Ishikawa (cell line): ENCODE data around the gene KIF19.

Source experiments
- CEBPB ChIP-seq: IDR thresholded peaks from 2 replicates; pipeline ENCODE4 v1.6.1; 2012
- CREB1 ChIP-seq: IDR thresholded peaks from 2 replicates; pipeline ENCODE4 v1.6.1; 2012; ENCODE audit warnings: low read depth
- EGR1 ChIP-seq: IDR thresholded peaks from 2 replicates; pipeline ENCODE4 v1.6.1; 2012
- EP300 ChIP-seq: IDR thresholded peaks from 2 replicates; pipeline ENCODE4 v1.6.1; 2012; ENCODE audit warnings: borderline replicate concordance
- FOXM1 ChIP-seq: IDR thresholded peaks from 2 replicates; pipeline ENCODE4 v1.6.1; 2012; ENCODE audit warnings: low read depth, borderline replicate concordance
- NFIC ChIP-seq: IDR thresholded peaks from 2 replicates; pipeline ENCODE4 v1.6.1; 2012
- RAD21 ChIP-seq: IDR thresholded peaks from 2 replicates; pipeline ENCODE4 v1.6.1; 2012; ENCODE audit warnings: low read depth
- REST ChIP-seq: IDR thresholded peaks from 2 replicates; pipeline ENCODE4 v1.6.1; 2012; ENCODE audit warnings: low read depth, mild to moderate bottlenecking
- TAF1 ChIP-seq: IDR thresholded peaks from 2 replicates; pipeline ENCODE4 v1.6.1; 2012; ENCODE audit warnings: low read depth, mild to moderate bottlenecking
- TCF12 ChIP-seq: IDR thresholded peaks from 2 replicates; pipeline ENCODE4 v1.6.1; 2012; ENCODE audit warnings: low read depth
- TEAD4 ChIP-seq: IDR thresholded peaks from 2 replicates; pipeline ENCODE4 v1.6.1; 2012
- USF1 ChIP-seq: IDR thresholded peaks from 2 replicates; pipeline ENCODE4 v1.6.1; 2012
- YY1 ChIP-seq: IDR thresholded peaks from 2 replicates; pipeline ENCODE4 v1.6.1; 2012; ENCODE audit warnings: low read depth
- ZBTB7A ChIP-seq: IDR thresholded peaks from 2 replicates; pipeline ENCODE4 v1.6.1; 2012; ENCODE audit warnings: low read depth
- TF ChIP-seq, protein P1 (sequence below): IDR thresholded peaks from 2 replicates; pipeline ENCODE4 v1.6.1; 2012

The KIF19 gene

DNA sequence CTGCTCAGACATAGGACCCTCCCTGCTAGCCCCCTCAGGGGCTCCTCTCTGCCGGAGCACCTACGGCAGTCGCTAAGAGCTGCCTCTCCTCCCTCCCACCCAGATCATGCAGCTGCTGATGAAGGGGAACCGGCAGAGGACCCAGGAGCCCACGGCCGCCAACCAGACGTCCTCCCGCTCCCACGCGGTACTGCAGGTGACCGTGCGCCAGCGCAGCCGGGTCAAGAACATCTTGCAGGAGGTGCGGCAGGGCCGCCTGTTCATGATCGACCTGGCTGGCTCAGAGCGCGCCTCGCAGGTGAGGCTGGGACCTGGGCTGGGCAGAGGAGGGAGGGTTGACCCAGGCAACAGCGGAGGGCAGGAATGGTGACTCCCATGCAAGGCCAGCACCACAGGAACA lies 18.6 kb downstream of the KIF19 start:
- TF ChIP-seq CREB1 (no peak), USF1 (no peak), CEBPB (no peak), TEAD4 (no peak), EP300 (no peak), REST (no peak), TAF1 (no peak), ZBTB7A (no peak), YY1 (no peak), TCF12 (no peak), RAD21 (no peak), NFIC (no peak), EGR1 (no peak), FOXM1 (no peak)
- TF ChIP-seq, protein P1, sequence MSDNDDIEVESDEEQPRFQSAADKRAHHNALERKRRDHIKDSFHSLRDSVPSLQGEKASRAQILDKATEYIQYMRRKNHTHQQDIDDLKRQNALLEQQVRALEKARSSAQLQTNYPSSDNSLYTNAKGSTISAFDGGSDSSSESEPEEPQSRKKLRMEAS: no peak

- TF ChIP-seq NFIC (no peak), REST (no peak), RAD21 (no peak), TCF12 (no peak), EGR1 (no peak), FOXM1 (no peak), CEBPB (no peak), CREB1 (no peak), USF1 (no peak)
- TF ChIP-seq, protein P1: no peak
Measured at GRCh38 chr17:74345433-74346241, 19.6 kb downstream of the KIF19 start.

DNA sequence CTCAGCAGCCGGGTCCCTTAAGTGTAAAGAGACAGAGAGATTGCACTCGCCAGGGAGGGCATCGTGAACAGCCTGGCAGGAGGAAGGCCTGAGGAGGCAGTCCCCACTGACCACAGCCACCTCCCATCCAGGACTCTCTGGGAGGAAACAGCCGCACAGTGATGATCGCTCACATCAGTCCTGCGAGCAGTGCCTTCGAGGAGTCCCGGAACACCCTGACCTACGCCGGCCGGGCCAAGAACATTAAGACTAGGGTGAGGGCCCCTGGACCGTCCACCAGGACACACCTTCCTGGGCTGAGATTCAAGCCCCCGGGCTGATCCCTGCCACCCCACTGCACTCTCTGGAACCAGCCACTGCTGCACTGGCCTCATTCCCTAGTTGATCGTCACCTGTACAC lies 21.6 kb downstream of the KIF19 start:
- TF ChIP-seq, protein P1: no peak
- TF ChIP-seq CREB1: no peak
- no peak for TF ChIP-seq CEBPB
- TF ChIP-seq TEAD4: no peak
- TF ChIP-seq USF1: no peak
- no peak for TF ChIP-seq TAF1
- TF ChIP-seq EGR1: no peak
- TF ChIP-seq ZBTB7A: no peak
- TF ChIP-seq FOXM1: no peak
- no peak for TF ChIP-seq RAD21
- no peak for TF ChIP-seq EP300
- no peak for TF ChIP-seq TCF12
- TF ChIP-seq REST: no peak
- TF ChIP-seq NFIC: no peak
- no peak for TF ChIP-seq YY1
